ENCODE results near the gene TESK2.

TESK2 gene

DNA sequence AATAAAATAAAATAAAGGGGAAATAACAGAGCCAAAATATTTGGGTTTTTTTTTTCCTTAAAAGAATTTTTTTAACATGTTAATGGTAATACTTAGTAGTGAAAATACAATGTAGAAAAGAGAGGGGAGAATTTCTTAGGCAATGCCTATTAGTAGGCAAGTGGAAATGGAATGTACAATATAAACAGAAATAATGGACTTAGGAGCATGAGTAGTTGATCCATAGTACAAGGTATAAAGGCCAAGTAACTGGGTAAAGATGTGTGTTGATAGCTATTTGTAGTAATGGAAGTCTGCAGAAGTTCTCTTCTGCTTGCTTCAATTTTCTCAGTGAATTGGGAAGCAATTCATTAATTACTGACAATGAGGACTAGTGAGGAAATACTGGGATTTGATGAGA, 34.4 kb downstream of the TESK2 start:
- Histone ChIP-seq H3K36me3 (ENCODE audit: control insufficient read depth, insufficient read depth, low read length) (no peaks in the 10 kb centered on the region), H4K8ac (ENCODE audit: low read depth, low read length) (no peak overlapping the region), H4K5ac (ENCODE audit: low read length) (no peak overlapping the region), H3K4ac (ENCODE audit: low read depth, low read length) (no peak overlapping the region), H3K79me2 (ENCODE audit: control insufficient read depth, insufficient read depth, low read length) (no peaks in the 10 kb centered on the region), H2BK15ac (replicated peaks; ENCODE audit: low read depth) (no peak overlapping the region), H3K56ac (ENCODE audit: low read length) (no peak overlapping the region), H3K27me3 (ENCODE audit: insufficient read depth, low read length, poor library complexity) (no peaks in the 10 kb centered on the region), H3K4me2 (ENCODE audit: low read length) (no peak overlapping the region), H3K18ac (ENCODE audit: low read length) (no peak overlapping the region), H3K9ac (ENCODE audit: low read length) (no peak overlapping the region), H3K4me1 (ENCODE audit: control insufficient read depth, low read depth, low read length) (no peaks in the 10 kb centered on the region), H2AK5ac (ENCODE audit: low read length) (no peak overlapping the region), H3K79me1 (ENCODE audit: low read length) (no peaks in the 10 kb centered on the region), H2BK120ac (ENCODE audit: low read depth, low read length) (no peak overlapping the region), H3K4me3 (ENCODE audit: low read length) (no peak overlapping the region), H3K27ac (ENCODE audit: low read depth, low read length) (no peak overlapping the region), H3K23ac (ENCODE audit: low read length) (no peak overlapping the region), H2BK5ac (ENCODE audit: low read length) (no peak overlapping the region)
- DNase-seq: no peak

DNA sequence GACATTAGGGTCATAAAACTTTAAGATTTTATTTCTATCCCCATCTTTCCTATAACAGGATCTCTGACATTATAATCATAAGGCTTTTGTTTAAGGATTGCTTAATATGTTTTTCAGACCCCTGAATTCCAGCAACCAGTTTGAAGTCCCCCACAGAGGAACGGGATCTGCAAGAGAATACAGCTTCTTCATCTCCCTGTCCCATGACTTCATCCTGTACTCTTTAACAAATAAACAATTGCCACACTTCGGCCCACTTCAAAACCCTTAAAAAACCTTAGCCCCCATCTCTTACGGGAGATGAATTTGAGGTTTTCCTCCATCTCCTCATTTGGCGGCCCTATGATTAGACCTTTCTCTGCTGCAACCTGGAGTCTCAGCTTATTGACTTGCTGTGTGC, 35.8 kb downstream of the TESK2 start:
- Histone ChIP-seq H4K8ac (ENCODE audit: low read depth, low read length) (no peak overlapping the region), H3K27ac (ENCODE audit: low read depth, low read length) (no peak overlapping the region), H3K4ac (ENCODE audit: low read depth, low read length) (no peak overlapping the region), H3K36me3 (ENCODE audit: control insufficient read depth, insufficient read depth, low read length) (no peaks in the 10 kb centered on the region), H3K79me1 (ENCODE audit: low read length) (no peaks in the 10 kb centered on the region), H2BK15ac (replicated peaks; ENCODE audit: low read depth) (no peak overlapping the region), H3K56ac (ENCODE audit: low read length) (no peak overlapping the region), H2BK120ac (ENCODE audit: low read depth, low read length) (no peak overlapping the region), H3K23ac (ENCODE audit: low read length) (no peak overlapping the region), H3K4me2 (ENCODE audit: low read length) (no peak overlapping the region), H3K79me2 (ENCODE audit: control insufficient read depth, insufficient read depth, low read length) (no peaks in the 10 kb centered on the region), H3K4me3 (ENCODE audit: low read length) (no peak overlapping the region), H4K5ac (ENCODE audit: low read length) (no peak overlapping the region), H2BK5ac (ENCODE audit: low read length) (no peak overlapping the region), H3K4me1 (ENCODE audit: control insufficient read depth, low read depth, low read length) (no peaks in the 10 kb centered on the region), H3K18ac (ENCODE audit: low read length) (no peak overlapping the region), H3K27me3 (ENCODE audit: insufficient read depth, low read length, poor library complexity) (no peaks in the 10 kb centered on the region), H3K9ac (ENCODE audit: low read length) (no peak overlapping the region), H2AK5ac (ENCODE audit: low read length) (no peak overlapping the region)
- DNase-seq: no peak
- WGBS (ENCODE audit: extremely low coverage, insufficient coverage, low lambda C conversion rate): no CpG with 5 or more reads among the region's 4 CpGs

DNA sequence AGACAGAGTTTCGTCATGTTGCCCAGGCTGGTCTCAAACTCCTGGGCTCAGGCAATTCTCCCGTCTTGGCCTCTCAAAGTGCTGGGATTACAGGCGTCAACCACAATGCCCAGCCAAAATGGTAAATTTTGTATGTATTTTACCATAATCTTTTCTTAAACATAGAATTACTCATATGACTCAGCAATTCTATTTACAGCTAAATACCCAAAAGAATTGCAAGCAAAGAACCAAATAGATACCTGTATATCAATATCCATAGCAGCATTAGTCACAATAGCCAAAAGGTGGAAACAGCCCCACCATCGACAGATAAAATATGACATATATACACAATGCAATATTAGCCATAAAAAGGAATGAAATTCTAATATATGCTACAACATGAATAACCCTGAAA, 36.5 kb downstream of the TESK2 start:
- Histone ChIP-seq H2AK5ac (ENCODE audit: low read length) (no peak overlapping the region), H3K56ac (ENCODE audit: low read length) (no peak overlapping the region), H3K36me3 (ENCODE audit: control insufficient read depth, insufficient read depth, low read length) (no peaks in the 10 kb centered on the region), H3K79me2 (ENCODE audit: control insufficient read depth, insufficient read depth, low read length) (no peaks in the 10 kb centered on the region), H3K9ac (ENCODE audit: low read length) (no peak overlapping the region), H3K79me1 (ENCODE audit: low read length) (no peaks in the 10 kb centered on the region), H2BK120ac (ENCODE audit: low read depth, low read length) (no peak overlapping the region), H3K23ac (ENCODE audit: low read length) (no peak overlapping the region), H4K8ac (ENCODE audit: low read depth, low read length) (no peak overlapping the region), H4K5ac (ENCODE audit: low read length) (no peak overlapping the region), H3K4me3 (ENCODE audit: low read length) (no peak overlapping the region), H3K4ac (ENCODE audit: low read depth, low read length) (no peak overlapping the region), H3K4me1 (ENCODE audit: control insufficient read depth, low read depth, low read length) (no peaks in the 10 kb centered on the region), H2BK5ac (ENCODE audit: low read length) (no peak overlapping the region), H3K27me3 (ENCODE audit: insufficient read depth, low read length, poor library complexity) (no peaks in the 10 kb centered on the region), H3K18ac (ENCODE audit: low read length) (no peak overlapping the region), H3K4me2 (ENCODE audit: low read length) (no peak overlapping the region), H2BK15ac (replicated peaks; ENCODE audit: low read depth) (no peak overlapping the region), H3K27ac (ENCODE audit: low read depth, low read length) (no peak overlapping the region)
- no peak for DNase-seq
- no CpG with 5 or more reads among the region's 4 CpGs for WGBS (ENCODE audit: extremely low coverage, insufficient coverage, low lambda C conversion rate)

DNA sequence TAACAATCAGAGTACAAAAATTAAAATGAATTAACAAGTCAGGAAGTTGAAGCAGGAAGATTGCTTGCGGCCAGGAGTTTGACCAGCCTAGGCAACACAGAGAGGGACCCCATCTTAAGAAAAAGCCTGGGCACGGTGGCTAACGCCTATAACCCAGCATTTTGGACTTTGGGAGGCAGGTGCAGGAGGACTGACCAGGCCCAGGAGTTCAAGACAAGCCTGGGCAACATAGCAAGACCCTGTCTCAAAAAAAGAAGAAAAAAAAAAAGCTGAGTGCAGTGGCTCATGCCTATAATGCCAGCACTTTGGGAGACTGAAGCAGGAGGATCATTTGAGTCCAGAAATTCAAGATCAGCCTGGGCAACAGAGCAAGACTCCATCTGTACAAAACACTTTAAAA, 38.5 kb downstream of the TESK2 start:
- no peak overlapping the region for H2BK15ac ChIP-seq (replicated peaks; ENCODE audit: low read depth)
- H2AK5ac ChIP-seq (ENCODE audit: low read length): no peak overlapping the region
- H3K36me3 ChIP-seq (ENCODE audit: control insufficient read depth, insufficient read depth, low read length): no peaks in the 10 kb centered on the region
- H3K56ac ChIP-seq (ENCODE audit: low read length): no peak overlapping the region
- no peaks in the 10 kb centered on the region for H3K79me2 ChIP-seq (ENCODE audit: control insufficient read depth, insufficient read depth, low read length)
- H2BK120ac ChIP-seq (ENCODE audit: low read depth, low read length): no peak overlapping the region
- H3K27me3 ChIP-seq (ENCODE audit: insufficient read depth, low read length, poor library complexity): no peaks in the 10 kb centered on the region
- no peak overlapping the region for H2BK5ac ChIP-seq (ENCODE audit: low read length)
- no peak overlapping the region for H4K5ac ChIP-seq (ENCODE audit: low read length)
- WGBS (ENCODE audit: extremely low coverage, insufficient coverage, low lambda C conversion rate): no CpG with 5 or more reads among the region's 3 CpGs
- no peak overlapping the region for H3K4me3 ChIP-seq (ENCODE audit: low read length)
- H3K9ac ChIP-seq (ENCODE audit: low read length): no peak overlapping the region
- H3K23ac ChIP-seq (ENCODE audit: low read length): no peak overlapping the region
- H3K4me2 ChIP-seq (ENCODE audit: low read length): no peak overlapping the region
- no peak overlapping the region for H3K4ac ChIP-seq (ENCODE audit: low read depth, low read length)
- no peak overlapping the region for H3K27ac ChIP-seq (ENCODE audit: low read depth, low read length)
- H3K18ac ChIP-seq (ENCODE audit: low read length): no peak overlapping the region
- H3K79me1 ChIP-seq (ENCODE audit: low read length): no peaks in the 10 kb centered on the region
- peak overlapping the region; percentile 39 for H4K8ac ChIP-seq (ENCODE audit: low read depth, low read length)
- DNase-seq: no peak
- H3K4me1 ChIP-seq (ENCODE audit: control insufficient read depth, low read depth, low read length): no peaks in the 10 kb centered on the region

DNA sequence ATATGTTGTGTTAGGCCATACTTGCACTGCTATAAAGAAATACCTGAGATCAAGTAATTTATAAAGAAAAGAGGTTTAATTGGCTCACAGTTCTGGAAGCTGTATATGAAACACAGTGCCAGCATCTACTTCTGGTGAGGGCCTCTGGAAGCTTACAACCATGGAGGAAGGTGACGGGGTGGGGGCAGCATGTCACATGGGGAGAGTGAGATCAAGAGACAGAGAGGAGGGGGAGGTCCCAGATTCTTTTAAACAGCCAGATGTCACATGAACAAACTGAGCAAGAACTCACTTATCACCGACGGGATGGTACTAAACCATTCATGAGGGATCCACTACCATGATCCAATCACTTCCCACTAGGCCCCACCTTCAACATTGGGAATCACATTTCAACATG, 42.6 kb downstream of the TESK2 start:
- H3K27me3 ChIP-seq (ENCODE audit: insufficient read depth, low read length, poor library complexity): no peaks in the 10 kb centered on the region
- no CpG with 5 or more reads among the region's 3 CpGs for WGBS (ENCODE audit: extremely low coverage, insufficient coverage, low lambda C conversion rate)
- no peak overlapping the region for H4K8ac ChIP-seq (ENCODE audit: low read depth, low read length)
- H3K27ac ChIP-seq (ENCODE audit: low read depth, low read length): no peak overlapping the region
- H2BK15ac ChIP-seq (replicated peaks; ENCODE audit: low read depth): no peak overlapping the region
- no peak overlapping the region for H3K4ac ChIP-seq (ENCODE audit: low read depth, low read length)
- H2BK5ac ChIP-seq (ENCODE audit: low read length): no peak overlapping the region
- no peak overlapping the region for H2BK120ac ChIP-seq (ENCODE audit: low read depth, low read length)
- H3K23ac ChIP-seq (ENCODE audit: low read length): no peak overlapping the region
- H3K4me2 ChIP-seq (ENCODE audit: low read length): no peak overlapping the region
- H3K18ac ChIP-seq (ENCODE audit: low read length): no peak overlapping the region
- H4K5ac ChIP-seq (ENCODE audit: low read length): no peak overlapping the region
- H3K36me3 ChIP-seq (ENCODE audit: control insufficient read depth, insufficient read depth, low read length): no peaks in the 10 kb centered on the region
- no peaks in the 10 kb centered on the region for H3K79me2 ChIP-seq (ENCODE audit: control insufficient read depth, insufficient read depth, low read length)
- no peak overlapping the region for H3K4me3 ChIP-seq (ENCODE audit: low read length)
- no peak overlapping the region for H3K56ac ChIP-seq (ENCODE audit: low read length)
- no peaks in the 10 kb centered on the region for H3K79me1 ChIP-seq (ENCODE audit: low read length)
- H3K9ac ChIP-seq (ENCODE audit: low read length): no peak overlapping the region
- no peak overlapping the region for H2AK5ac ChIP-seq (ENCODE audit: low read length)
- H3K4me1 ChIP-seq (ENCODE audit: control insufficient read depth, low read depth, low read length): no peaks in the 10 kb centered on the region
- DNase-seq: peak; percentile 4

DNA sequence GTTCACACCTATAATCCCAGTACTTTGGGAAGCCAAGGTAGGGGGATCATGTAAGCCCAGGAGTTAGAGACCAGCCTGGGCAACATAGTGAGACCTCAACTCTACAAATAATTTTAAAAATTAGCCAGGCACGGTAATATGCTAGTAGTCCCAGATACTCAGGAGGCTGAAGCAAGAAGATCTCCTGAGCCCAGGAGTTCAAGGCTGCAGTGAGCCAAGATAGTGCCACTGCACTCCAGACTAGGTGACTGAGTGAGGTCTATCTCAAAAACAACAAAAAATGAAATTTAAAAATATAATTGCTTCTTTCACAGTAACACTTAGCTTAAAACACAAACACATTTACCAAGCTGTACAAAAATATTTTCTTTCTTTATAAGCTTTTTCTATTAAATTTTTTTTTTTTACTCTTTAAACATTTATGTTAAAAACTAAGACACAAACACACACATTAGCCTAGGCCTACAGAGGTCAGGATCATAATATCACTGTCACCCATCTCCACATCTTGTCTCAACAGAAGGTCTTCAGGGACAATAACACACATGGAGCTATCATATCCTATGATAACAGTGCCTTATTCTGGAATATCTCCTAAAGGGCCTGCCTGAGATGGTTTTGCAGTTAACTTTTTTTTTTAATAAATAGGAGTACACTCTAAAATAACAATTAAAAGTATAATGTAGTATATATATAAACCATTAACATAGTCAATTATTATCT, 43.9 kb downstream of the TESK2 start:
- no peak overlapping the region for H3K18ac ChIP-seq (ENCODE audit: low read length)
- WGBS (ENCODE audit: extremely low coverage, insufficient coverage, low lambda C conversion rate): no CpG with 5 or more reads among the region's 1 CpG
- no peak overlapping the region for H3K27ac ChIP-seq (ENCODE audit: low read depth, low read length)
- no peak overlapping the region for H2AK5ac ChIP-seq (ENCODE audit: low read length)
- H3K79me1 ChIP-seq (ENCODE audit: low read length): no peaks in the 10 kb centered on the region
- H3K9ac ChIP-seq (ENCODE audit: low read length): no peak overlapping the region
- no peak overlapping the region for H4K8ac ChIP-seq (ENCODE audit: low read depth, low read length)
- H3K27me3 ChIP-seq (ENCODE audit: insufficient read depth, low read length, poor library complexity): no peaks in the 10 kb centered on the region
- H3K79me2 ChIP-seq (ENCODE audit: control insufficient read depth, insufficient read depth, low read length): no peaks in the 10 kb centered on the region
- H3K23ac ChIP-seq (ENCODE audit: low read length): no peak overlapping the region
- H2BK15ac ChIP-seq (replicated peaks; ENCODE audit: low read depth): no peak overlapping the region
- no peak overlapping the region for H2BK5ac ChIP-seq (ENCODE audit: low read length)
- H3K4me2 ChIP-seq (ENCODE audit: low read length): no peak overlapping the region
- H3K4ac ChIP-seq (ENCODE audit: low read depth, low read length): no peak overlapping the region
- H3K4me3 ChIP-seq (ENCODE audit: low read length): no peak overlapping the region
- no peak overlapping the region for H3K56ac ChIP-seq (ENCODE audit: low read length)
- H2BK120ac ChIP-seq (ENCODE audit: low read depth, low read length): no peak overlapping the region
- H3K4me1 ChIP-seq (ENCODE audit: control insufficient read depth, low read depth, low read length): no peaks in the 10 kb centered on the region
- H4K5ac ChIP-seq (ENCODE audit: low read length): no peak overlapping the region
- DNase-seq: no peak
- H3K36me3 ChIP-seq (ENCODE audit: control insufficient read depth, insufficient read depth, low read length): no peaks in the 10 kb centered on the region
